Astrocyte of the spinal cord (primary cell): ENCODE data around the gene ULK3.

Source experiments
- DNase-seq: peaks from one replicate; pipeline ENCODE4 v3.0.0; 2011; ENCODE audit warnings: low read depth, low spot score
- H3K4me3 ChIP-seq: 2 replicates; pipeline ENCODE4 v1.5.1; 2011; ENCODE audit warnings: low read depth, mild to moderate bottlenecking, low read length, moderate library complexity
- in situ Hi-C: cut with HindIII; loops from 2 replicates; pipeline ENCODE4 v1.10.0; 2017; ENCODE audit warnings: low sequenced_read_pairs
- TF ChIP-seq, protein P1 (sequence below): IDR thresholded peaks from 2 replicates; pipeline ENCODE4 v1.5.1; 2012; ENCODE audit warnings: low read depth, mild to moderate bottlenecking, low read length, inconsistent platforms

The ULK3 gene

DNA sequence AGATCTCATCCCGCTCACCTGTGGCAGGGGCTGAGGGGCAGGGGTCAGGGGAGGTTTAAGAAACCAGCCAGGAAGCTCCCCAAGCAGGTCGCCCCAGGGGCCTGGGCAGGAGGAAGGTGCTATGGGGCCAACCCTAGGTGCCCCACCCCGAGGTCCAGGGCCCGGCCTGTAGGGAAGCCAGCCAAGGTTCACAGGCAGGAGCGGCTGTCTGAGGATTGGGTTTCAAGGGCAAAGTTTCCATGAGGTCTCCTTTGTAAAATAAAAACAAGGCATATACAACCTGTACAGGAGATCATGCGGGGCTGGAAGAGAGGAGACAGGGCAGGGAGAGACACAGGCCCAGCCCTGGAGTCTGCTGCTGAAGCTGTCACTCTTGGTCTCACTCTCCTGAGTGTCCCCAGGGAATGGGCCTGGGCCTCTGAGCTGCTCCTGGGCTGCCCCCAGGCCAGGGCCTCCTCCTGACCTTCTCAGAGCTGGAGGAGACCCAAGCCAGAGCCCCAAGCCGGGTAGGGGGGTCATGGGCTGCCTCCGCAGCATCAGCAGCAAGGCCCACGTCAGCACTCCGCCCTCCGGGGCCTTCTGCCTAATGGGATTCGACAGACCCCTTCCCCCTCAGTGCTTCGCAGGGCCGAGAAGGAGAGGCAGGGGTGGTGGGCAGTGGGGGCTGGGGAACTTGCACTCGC is 11.0 kb downstream of the ULK3 start:
- TF ChIP-seq, protein P1, sequence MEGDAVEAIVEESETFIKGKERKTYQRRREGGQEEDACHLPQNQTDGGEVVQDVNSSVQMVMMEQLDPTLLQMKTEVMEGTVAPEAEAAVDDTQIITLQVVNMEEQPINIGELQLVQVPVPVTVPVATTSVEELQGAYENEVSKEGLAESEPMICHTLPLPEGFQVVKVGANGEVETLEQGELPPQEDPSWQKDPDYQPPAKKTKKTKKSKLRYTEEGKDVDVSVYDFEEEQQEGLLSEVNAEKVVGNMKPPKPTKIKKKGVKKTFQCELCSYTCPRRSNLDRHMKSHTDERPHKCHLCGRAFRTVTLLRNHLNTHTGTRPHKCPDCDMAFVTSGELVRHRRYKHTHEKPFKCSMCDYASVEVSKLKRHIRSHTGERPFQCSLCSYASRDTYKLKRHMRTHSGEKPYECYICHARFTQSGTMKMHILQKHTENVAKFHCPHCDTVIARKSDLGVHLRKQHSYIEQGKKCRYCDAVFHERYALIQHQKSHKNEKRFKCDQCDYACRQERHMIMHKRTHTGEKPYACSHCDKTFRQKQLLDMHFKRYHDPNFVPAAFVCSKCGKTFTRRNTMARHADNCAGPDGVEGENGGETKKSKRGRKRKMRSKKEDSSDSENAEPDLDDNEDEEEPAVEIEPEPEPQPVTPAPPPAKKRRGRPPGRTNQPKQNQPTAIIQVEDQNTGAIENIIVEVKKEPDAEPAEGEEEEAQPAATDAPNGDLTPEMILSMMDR: no peak
- no peak for DNase-seq
- in situ Hi-C loops: no loop called here
- no peak overlapping the region for H3K4me3 ChIP-seq

GRCh38 chr15:74830868-74831267 is 12.1 kb downstream of the ULK3 start:
- no peak overlapping the region for H3K4me3 ChIP-seq
- TF ChIP-seq, protein P1: no peak
- in situ Hi-C loops: no loop called here
- no peak for DNase-seq

DNA sequence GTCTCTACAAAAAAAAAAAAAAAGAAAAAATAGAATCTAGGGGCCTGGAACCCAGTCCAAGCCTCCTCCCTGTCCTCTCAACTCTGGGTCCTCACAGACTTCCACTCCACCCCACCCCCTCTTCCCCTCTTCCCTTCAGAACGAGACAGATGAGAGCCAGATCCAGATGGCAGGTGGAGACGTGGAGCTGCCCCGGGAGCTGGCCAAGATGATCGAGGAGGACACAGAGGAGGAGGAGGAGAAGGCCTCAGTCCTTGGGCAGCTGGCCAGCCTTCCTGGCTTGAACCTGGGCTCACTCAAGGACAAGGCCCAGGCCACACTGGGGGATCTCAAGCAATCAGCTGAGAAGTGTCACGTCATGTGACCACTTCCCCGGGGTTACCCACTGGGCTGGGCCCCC is 13.0 kb downstream of the ULK3 start:
- TF ChIP-seq, protein P1: no peak
- in situ Hi-C loops: no loop called here
- DNase-seq: no peak

DNA sequence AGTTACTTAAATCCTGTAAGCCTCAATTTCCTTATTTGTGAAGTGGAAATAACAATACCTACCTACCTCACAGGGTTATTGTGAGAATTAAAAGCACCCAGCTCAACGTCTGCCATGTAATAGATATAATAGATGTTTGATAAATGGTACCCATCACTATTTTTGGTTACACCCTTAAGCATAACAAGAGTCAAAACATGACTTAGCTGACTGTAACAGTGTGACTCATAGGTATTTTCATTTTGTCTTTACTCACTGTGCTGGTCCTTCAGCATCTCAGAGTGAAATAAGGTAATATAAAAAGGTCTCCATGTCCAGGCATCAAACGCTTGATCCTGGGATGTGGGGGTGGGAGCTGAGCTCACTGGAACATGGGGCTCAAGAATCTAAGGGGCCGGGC is 13.5 kb downstream of the ULK3 start:
- TF ChIP-seq, protein P1: no peak
- H3K4me3 ChIP-seq: no peak overlapping the region
- no peak for DNase-seq
- in situ Hi-C loops: no loop called here

More for the DNA sequence above, 13.0 kb downstream of the ULK3 start:
- no peak overlapping the region for H3K4me3 ChIP-seq

- H3K4me3 ChIP-seq: no peak overlapping the region
- no peak for DNase-seq
- TF ChIP-seq, protein P1: no peak
- in situ Hi-C loops: no loop called here
Observed at GRCh38 chr15:74828835-74829234, 14.1 kb downstream of the ULK3 start.

GRCh38 chr15:74827614-74828013 is 15.3 kb downstream of the ULK3 start:
- no peak overlapping the region for H3K4me3 ChIP-seq
- in situ Hi-C loops: no loop called here

More at GRCh38 chr15:74827614-74828013, 15.3 kb downstream of the ULK3 start:
- no peak for DNase-seq
- TF ChIP-seq, protein P1: no peak
